GM19351 (cell line): ENCODE results near the gene BBX.
"Not testable (repeated sequence)": the region's sequence is repeated elsewhere in the genome, so short reads cannot be mapped to it uniquely, and the experiment has no call there.

Experiments used
- ATAC-seq: cut with Tn5 transposase; IDR thresholded peaks from one replicate; pipeline ENCODE4 v1.9.1; 2021; ENCODE audit warnings: mild to moderate bottlenecking, moderate library complexity; ENCODE audit not compliant: unreplicated experiment

The BBX gene

GRCh38 chr3:107833043-107833442 is 310.3 kb downstream of the BBX start:
- ATAC-seq = no peak

- no peak for ATAC-seq
These were observed 311.1 kb downstream of the BBX start for GRCh38 chr3:107833722-107834416.

- not testable (repeated sequence) for ATAC-seq
These were observed 312.2 kb downstream of the BBX start for GRCh38 chr3:107835001-107835400.

GRCh38 chr3:107837895-107838612 is 315.3 kb downstream of the BBX start:
- no peak for ATAC-seq

- ATAC-seq = no peak
These were observed 319.1 kb downstream of the BBX start for GRCh38 chr3:107841831-107842230.

GRCh38 chr3:107842940-107843339 is 320.2 kb downstream of the BBX start:
- ATAC-seq = no peak

- ATAC-seq = no peak
These were observed 322.9 kb downstream of the BBX start for GRCh38 chr3:107845380-107846278.

GRCh38 chr3:107846279-107846852 is 323.6 kb downstream of the BBX start:
- no peak for ATAC-seq

GRCh38 chr3:107847791-107848190 is 325.0 kb downstream of the BBX start:
- no peak for ATAC-seq

GRCh38 chr3:107848351-107848915 is 325.7 kb downstream of the BBX start:
- ATAC-seq = no peak

- peak; percentile 77 for ATAC-seq
These were observed 327.9 kb downstream of the BBX start for GRCh38 chr3:107850681-107851080.

- no peak for ATAC-seq
These were observed 331.1 kb downstream of the BBX start for GRCh38 chr3:107853821-107854220.

GRCh38 chr3:107854733-107855132 is 332.0 kb downstream of the BBX start:
- no peak for ATAC-seq

GRCh38 chr3:107855710-107856109 is 332.9 kb downstream of the BBX start:
- ATAC-seq = peak; percentile 94

GRCh38 chr3:107857854-107858253 is 335.1 kb downstream of the BBX start:
- ATAC-seq = no peak

GRCh38 chr3:107858876-107859275 is 336.1 kb downstream of the BBX start:
- ATAC-seq = no peak
